ENCODE measurements around the gene KHDC4.

GRCh38 chr1:155973723-155974122, 39.5 kb upstream of the KHDC4 start:
- TF ChIP-seq CTCF (conservative IDR thresholded peaks at IDR 0.05 in 1 of 2, IDR thresholded peaks at IDR 0.05 in 1 of 2; ENCODE audit: extremely low read depth in 1 of 2, insufficient read depth in 1 of 2, low read depth in 1 of 2, low read length in 2 of 2), result no peak
- TF ChIP-seq EZH2 (IDR thresholded peaks at IDR 0.05; ENCODE audit: borderline replicate concordance, low read length), result no peak
